K562 (cell line): ENCODE results near the gene ZNF609. TPM values are rescaled to one million over a fixed set of nuclear protein-coding genes. Genes with fewer than 3 reads are reported as not detected.

Experiments
- C11orf30 ChIP-seq: fragments of 450-650 bp; IDR thresholded peaks from 2 replicates; pipeline ENCODE4 v1.6.1; 2016; ENCODE audit warnings: low read depth, mild to moderate bottlenecking
- CBFA2T2 ChIP-seq: fragments of 450-650 bp; conservative IDR thresholded peaks from 2 replicates; pipeline ENCODE4 v1.6.1; 2017; ENCODE audit warnings: mild to moderate bottlenecking
- CGGBP1 ChIP-seq: fragments of 250-450 bp; sonication (Bioruptor Pico); IDR thresholded peaks from 2 replicates; pipeline ENCODE4 v1.9.0; 2021; ENCODE audit warnings: mild to moderate bottlenecking
- HMGN3 ChIP-seq: IDR thresholded peaks from 2 replicates; pipeline ENCODE4 v1.6.1; 2011; ENCODE audit warnings: borderline replicate concordance, low read depth, mild to moderate bottlenecking, mixed read lengths, low read length; ENCODE audit not compliant: insufficient read length; ENCODE audit errors: extremely low read depth
- MBD1 ChIP-seq: fragments of 250-450 bp; sonication (Bioruptor Pico); IDR thresholded peaks from 2 replicates; pipeline ENCODE4 v1.8.0; 2022; ENCODE audit warnings: inconsistent platforms
- NEUROD1 ChIP-seq: fragments of 150-350 bp; IDR thresholded peaks from 2 replicates; pipeline ENCODE4 v1.6.1; 2014; ENCODE audit warnings: borderline replicate concordance, low read length, low read depth; ENCODE audit not compliant: partially characterized antibody
- XRCC5 ChIP-seq: fragments of 200-400 bp; formaldehyde crosslinking; IDR thresholded peaks from 2 replicates; pipeline ENCODE4 v1.6.1; 2017; ENCODE audit warnings: low read depth, mild to moderate bottlenecking, low read length
- ZBTB40 ChIP-seq, 2 experiments: fragments of 450-650 bp in 1 of 2; sonication (generic) in 1 of 2; formaldehyde crosslinking in 1 of 2; IDR thresholded peaks; 2 replicates each; pipeline versions ENCODE4 v1.7.1 to v1.9.0; 2016 to 2022; ENCODE audit warnings: inconsistent platforms in 1 of 2, mild to moderate bottlenecking in 1 of 2, missing genetic modification reagents in 1 of 2
- ZNF280B ChIP-seq: fragments of 250-450 bp; sonication (Bioruptor Pico); IDR thresholded peaks from 2 replicates; pipeline ENCODE4 v1.5.1; 2021; ENCODE audit warnings: mild to moderate bottlenecking
- polyA plus RNA-seq, 8 experiments: library from polyadenylated mRNA; depleted of rRNA in 4 of 8; stranded (reverse) in 5 of 8; unstranded in 3 of 8; fragments of >200 nt; fragmentation: Nextera tagmentation in 2 of 8; fragmentation: Illumina TruSeq in 1 of 8; extraction: Ambion mirVana in 2 of 8; extraction: Trizol in 1 of 8; gene quantifications; 2 replicates each; pipeline versions ENCODE4 v1.2.1 to v1.2.3, GENCODE V29; 2011 to 2014; ENCODE audit warnings: inconsistent platforms in 1 of 8, missing spikeins in 1 of 8
- total RNA-seq, 7 experiments: library from RNA; depleted of rRNA in 6 of 7; stranded (reverse); fragments of >200 nt in 6 of 7; fragmentation: Illumina TruSeq in 2 of 7; extraction: Trizol in 2 of 7; gene quantifications; 2 replicates each; pipeline versions ENCODE4 v1.2.1 to v1.2.3, GENCODE V29; 2011 to 2021; ENCODE audit warnings: low replicate concordance in 1 of 7

The ZNF609 gene
- total and polyA plus RNA-seq, 9 of the 15 experiments (the other 6 are each of a cell fraction or from before 2014, with no cell fraction given): 3.0 to 38.7 (median 17.8) TPM

- TF ChIP-seq ZBTB40 (IDR thresholded peaks at IDR 0.05): no peak
- no peak for TF ChIP-seq ZBTB40 (CRISPR knock-in tag; IDR thresholded peaks at IDR 0.05)
- TF ChIP-seq C11orf30: no peak
- no peak for TF ChIP-seq MBD1 (CRISPR knock-in tag)
- TF ChIP-seq ZNF280B (CRISPR knock-in tag): no peak
- TF ChIP-seq CGGBP1 (CRISPR knock-in tag): no peak
- no peak for TF ChIP-seq CBFA2T2
- no peak for TF ChIP-seq HMGN3
- TF ChIP-seq NEUROD1: no peak
- TF ChIP-seq XRCC5: no peak
These were observed 81.7 kb downstream of the ZNF609 start (continued) for GRCh38 chr15:64542091-64542490.
